ENCODE results near the gene PTPRN2.
"Not testable (repeated sequence)": the region's sequence is repeated elsewhere in the genome, so short reads cannot be mapped to it uniquely, and the experiment has no call there.

Gene PTPRN2

DNA sequence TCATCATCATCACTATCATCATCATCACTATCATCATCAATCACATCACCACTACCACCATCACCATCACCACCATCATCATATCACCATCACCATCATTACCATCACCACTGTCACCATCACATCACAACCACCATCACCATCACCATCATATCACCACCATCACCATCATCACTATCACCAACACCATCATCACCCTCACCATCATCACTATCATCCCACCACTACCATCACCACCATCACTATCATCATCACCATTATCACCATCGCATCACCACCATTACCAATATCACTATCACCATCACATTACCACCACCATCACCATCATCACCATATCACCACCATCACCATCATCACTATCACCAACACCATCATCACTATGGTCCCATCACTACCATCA, 539.1 kb downstream of the PTPRN2 start:
- no peak for DNase-seq (ENCODE audit: low read depth)

- DNase-seq (ENCODE audit: low read depth), result no peak
Measured at GRCh38 chr7:158047391-158048059, 540.1 kb downstream of the PTPRN2 start.

GRCh38 chr7:158046246-158046645, 541.4 kb downstream of the PTPRN2 start:
- not testable (repeated sequence) for DNase-seq (ENCODE audit: low read depth)

- DNase-seq (ENCODE audit: low read depth), result no peak
Measured at GRCh38 chr7:158044482-158044823, 543.2 kb downstream of the PTPRN2 start.

- no peak for DNase-seq (ENCODE audit: low read depth)
Measured at GRCh38 chr7:158043551-158044481, 543.8 kb downstream of the PTPRN2 start.

GRCh38 chr7:158042156-158042880, 545.3 kb downstream of the PTPRN2 start:
- DNase-seq (ENCODE audit: low read depth), result no peak

DNA sequence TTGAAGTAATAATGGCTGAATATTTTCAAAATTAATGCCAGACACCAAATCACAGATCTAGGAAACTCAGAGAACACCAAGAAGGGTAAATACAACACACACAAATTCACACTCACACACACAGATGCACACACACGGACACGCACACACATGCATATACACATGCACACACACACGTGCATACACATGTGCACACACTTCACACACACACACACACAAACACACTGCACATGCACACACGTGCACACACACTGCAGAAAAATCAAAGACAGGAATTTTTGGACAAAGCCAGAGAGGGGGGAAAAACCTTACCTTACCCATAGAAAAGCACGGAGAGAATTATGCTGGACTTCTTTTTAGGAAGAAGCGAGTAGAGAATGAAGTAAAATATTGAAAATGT, 547.4 kb downstream of the PTPRN2 start:
- no peak for DNase-seq (ENCODE audit: low read depth)

DNA sequence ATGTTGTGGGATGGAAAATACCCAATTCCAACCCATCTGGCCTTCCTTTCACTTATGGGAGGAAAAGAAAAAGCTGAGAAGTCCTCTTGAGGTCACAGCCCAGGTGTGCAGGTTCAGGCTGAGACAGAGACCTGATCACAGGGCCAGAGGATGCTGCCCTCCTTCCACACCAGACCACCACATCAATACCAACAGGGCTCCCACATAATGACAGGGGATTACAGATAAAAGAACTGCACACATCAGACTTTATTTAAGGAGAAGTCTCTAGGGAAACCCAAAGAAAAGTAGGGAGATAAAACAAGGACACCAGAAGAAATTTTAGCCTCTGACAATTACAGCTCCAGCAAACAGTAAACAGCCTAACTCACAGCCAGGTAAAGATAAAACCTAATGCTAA, 548.4 kb downstream of the PTPRN2 start:
- no peak for DNase-seq (ENCODE audit: low read depth)

GRCh38 chr7:158037211-158037610, 550.4 kb downstream of the PTPRN2 start:
- DNase-seq (ENCODE audit: low read depth), result no peak

DNA sequence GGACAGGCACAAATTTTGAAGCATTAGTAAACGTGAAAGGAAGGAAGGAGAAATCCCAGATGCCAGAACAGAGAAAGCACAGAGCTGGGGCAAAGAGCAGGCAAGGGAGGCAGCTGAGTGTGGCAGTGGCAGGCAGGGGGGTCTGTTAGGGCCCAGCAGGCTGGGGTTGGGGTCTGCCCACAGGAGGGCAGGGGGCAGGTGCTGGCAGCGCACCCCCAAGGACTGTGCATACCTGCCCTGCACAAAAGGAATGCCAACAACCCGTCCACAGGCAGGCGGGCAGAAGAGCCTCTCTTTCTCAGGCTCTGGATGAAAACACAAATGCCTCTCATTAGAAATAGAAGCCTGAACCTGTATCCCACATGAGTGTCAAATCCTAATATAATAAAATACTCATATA, 552.3 kb downstream of the PTPRN2 start:
- no peak for DNase-seq (ENCODE audit: low read depth)

DNA sequence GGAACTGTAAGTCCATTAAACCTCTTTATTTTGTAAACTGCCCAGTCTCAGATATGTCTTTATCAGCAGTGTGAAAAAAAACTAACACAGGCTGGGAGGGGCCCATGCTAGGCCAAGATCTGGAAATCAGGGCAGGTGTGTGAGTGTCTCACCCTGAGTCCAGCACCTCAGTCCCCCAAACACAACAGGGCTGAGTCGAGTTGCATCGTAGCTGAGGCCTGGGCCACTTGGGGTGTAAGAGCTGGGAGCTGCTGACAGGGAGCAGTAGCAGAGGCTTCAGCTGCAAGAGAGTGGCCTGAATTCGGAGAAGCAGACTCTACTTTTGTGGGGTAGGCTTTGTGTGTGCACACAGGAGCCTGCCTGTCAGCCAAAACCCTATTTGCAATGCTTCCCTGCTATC, 553.1 kb downstream of the PTPRN2 start:
- DNase-seq (ENCODE audit: low read depth), result no peak

- not testable (repeated sequence) for DNase-seq (ENCODE audit: low read depth)
Measured at GRCh38 chr7:158033925-158034324, 553.7 kb downstream of the PTPRN2 start.

- no peak for DNase-seq (ENCODE audit: low read depth)
Measured at GRCh38 chr7:158033196-158033595, 554.4 kb downstream of the PTPRN2 start.

DNA sequence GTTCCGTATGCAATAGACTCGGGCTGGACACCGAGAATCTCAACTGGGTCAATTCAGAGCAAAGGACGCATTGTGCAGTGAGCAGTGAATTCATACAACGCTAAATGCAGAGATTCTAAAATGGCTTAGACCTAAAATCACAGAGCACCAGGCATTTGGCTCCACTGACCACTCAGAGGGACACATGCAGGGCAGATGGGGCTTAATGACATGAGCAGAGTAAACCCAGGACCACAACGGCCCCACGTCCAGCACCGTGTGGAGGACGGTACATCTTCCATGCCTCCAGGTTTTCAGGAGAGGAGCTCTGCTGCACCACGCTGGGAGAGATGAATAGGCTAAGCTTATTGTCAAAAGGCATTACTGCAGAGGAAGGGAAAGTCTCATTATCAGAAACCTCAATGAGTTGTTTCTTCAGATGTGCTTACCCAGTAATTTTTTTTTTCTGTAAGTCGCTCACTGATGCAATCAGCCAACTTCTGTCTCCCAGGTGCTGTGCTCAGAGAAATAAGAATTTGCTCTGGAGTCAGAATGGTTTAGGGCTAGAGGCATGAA, 555.0 kb downstream of the PTPRN2 start:
- DNase-seq (ENCODE audit: low read depth), result no peak

DNA sequence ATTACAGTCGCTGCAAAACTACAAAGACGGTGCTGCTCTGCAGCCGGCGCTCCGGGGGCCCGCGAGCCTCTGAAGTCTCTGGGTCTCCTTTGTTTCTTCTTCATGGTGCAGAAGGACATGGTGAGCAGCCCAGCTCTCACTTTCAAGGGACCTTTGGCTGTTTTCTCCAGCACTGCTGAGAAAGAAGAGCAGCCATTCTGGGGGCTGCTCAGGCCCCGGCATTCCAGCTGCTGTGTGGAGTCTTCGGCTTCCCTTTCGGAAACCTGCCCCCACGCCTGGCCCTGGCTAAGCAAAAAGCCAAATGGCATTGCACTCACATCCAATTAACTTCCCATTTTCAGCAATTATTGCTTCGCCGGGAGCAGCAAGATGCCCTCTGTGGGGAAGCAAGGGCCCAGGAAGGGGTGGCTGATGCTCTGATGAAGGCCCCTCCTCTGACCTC, 555.7 kb downstream of the PTPRN2 start:
- DNase-seq (ENCODE audit: low read depth), result no peak

- no peak for DNase-seq (ENCODE audit: low read depth)
Measured at GRCh38 chr7:158030566-158030965, 557.1 kb downstream of the PTPRN2 start.

DNA sequence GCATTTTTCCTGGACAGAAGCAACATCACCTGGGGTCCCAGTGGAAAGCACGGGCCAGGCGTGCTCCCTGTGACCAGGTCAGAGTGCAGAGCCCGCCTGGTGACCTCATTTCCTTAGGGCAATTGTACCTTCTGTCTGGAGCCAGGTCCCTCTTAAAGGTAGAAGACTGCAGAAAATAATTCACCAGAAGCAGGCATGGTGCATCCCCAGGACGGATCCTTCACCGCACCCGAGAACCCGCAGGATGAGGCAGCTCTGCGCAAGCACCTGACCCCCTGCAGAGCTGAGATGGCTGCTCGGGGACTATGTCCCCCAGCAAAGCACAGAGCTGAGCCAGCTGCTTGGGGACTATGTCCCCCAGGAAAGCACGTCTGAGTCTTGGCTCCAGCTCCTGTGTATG, 557.6 kb downstream of the PTPRN2 start:
- DNase-seq (ENCODE audit: low read depth), result no peak

DNA sequence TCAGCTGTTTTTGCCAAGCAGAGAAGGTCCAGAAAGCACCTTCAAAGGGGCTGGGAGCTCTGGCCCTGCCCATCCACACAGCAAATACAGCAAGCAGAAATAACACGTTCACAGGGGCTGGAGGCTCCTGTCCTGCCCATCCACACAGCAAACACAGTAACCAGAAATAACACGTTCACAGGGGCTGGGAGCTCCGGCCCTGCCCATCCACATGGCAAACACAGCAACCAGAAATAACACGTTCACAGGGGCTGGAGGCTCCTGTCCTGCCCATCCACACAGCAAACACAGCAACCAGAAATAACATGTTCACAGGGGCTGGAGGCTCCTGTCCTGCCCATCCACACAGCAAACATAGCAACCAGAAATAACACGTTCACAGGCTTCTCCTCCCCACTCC, 558.1 kb downstream of the PTPRN2 start:
- no peak for DNase-seq (ENCODE audit: low read depth)

GRCh38 chr7:158028971-158029370, 558.7 kb downstream of the PTPRN2 start:
- DNase-seq (ENCODE audit: low read depth), result no peak

- no peak for DNase-seq (ENCODE audit: low read depth)
Measured at GRCh38 chr7:158028290-158028941, 559.2 kb downstream of the PTPRN2 start.

DNA sequence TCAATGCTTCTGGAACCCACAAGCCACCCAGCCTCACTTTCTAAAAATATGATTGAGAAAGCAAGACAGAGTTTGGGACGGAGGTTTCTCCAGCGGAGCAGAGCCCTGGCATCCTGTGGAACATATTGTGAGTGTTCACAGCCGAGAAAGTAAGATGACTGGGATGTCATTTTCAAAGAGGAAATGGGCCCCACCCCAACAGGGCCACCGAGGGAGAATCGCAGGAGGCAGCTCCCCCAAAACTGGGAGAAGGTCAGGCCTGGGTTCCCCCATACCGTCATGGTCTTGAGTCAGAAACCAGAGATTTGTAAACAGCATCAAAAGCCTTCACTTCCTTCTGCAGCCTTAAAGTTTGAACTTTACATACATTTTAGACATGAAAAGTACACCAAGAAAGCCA, 560.0 kb downstream of the PTPRN2 start:
- DNase-seq (ENCODE audit: low read depth), result no peak
